Ovary (tissue), 3 donors: Measurements from ENCODE around the gene CRYGN.

Source experiments
- CTCF ChIP-seq, 3 donors: fragments of 450-650 bp in 2 of 3; fragments of 200-600 bp in 1 of 3; IDR thresholded peaks; one replicate each; pipeline versions ENCODE4 v1.5.1 to v1.8.0; 2016 to 2022; ENCODE audit warnings: antibody characterized with exemption in 3 of 3, mild to moderate bottlenecking in 1 of 3
- EP300 ChIP-seq: sonication (generic); formaldehyde crosslinking; IDR thresholded peaks from one replicate; pipeline ENCODE4 v1.6.1; 2017; ENCODE audit warnings: antibody characterized with exemption
- POLR2A ChIP-seq: fragments of 450-650 bp; IDR thresholded peaks from one replicate; pipeline ENCODE4 v1.6.1; 2017; ENCODE audit warnings: antibody characterized with exemption, mild to moderate bottlenecking, moderate library complexity
- donor health status: DM: no; HTN: no; CAD: no.

DNA sequence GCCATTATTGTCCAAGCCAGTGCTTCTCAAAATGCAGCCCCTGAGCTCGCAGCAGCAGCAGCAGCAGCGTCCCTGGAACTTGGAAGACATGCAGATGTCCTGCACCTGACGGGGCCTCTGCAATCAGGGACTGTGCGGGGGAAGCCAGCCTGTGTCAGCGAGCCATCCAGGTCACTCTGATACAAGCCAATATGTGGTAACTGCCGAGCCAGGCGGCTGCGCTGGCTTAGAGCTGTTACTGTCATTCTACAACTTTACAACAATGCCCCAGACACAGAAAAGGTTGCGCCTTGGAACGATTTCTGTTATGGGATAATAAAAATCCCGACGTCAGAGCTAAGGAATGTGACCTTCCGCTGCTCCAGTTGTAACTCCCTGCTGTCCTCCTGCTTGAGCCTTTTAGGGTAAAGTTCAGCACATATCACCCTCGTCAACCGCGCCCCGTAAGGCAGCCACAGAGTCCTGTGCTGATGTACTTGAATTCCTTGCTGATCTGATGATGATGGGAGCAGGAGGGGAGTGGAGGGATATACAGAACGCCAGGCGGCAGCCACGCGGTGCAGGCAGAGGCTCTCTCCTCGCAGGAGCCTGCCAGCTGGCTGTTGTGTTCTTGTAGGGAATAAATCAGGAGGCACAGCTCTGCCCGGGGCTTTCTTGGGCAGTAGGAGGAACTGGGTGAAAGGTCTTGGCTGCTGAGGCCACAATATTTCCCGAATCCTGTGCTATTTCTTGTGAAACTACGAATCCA lies 20.0 kb upstream of the CRYGN start:
- peak; percentile 13 for TF ChIP-seq POLR2A
- peak in 2 of 3 donors; percentile 22 to 48 for TF ChIP-seq CTCF (IDR thresholded peaks at IDR 0.05)
- peak; percentile 91 for TF ChIP-seq EP300
